Inferior parietal cortex (tissue), 1 donor: ENCODE data around the gene G3BP1.
"Not testable (repeated sequence)": the region's sequence is repeated elsewhere in the genome, so short reads cannot be mapped to it uniquely, and the experiment has no call there.

Experiments
- DNase-seq: peaks from one replicate; pipeline ENCODE4 v3.0.0-alpha.2; 2016; ENCODE audit errors: extremely low spot score

Gene G3BP1

GRCh38 chr5:151755383-151755782, 16.4 kb upstream of the G3BP1 start:
- no peak for DNase-seq

GRCh38 chr5:151757233-151758140, 14.3 kb upstream of the G3BP1 start:
- no peak for DNase-seq

- no peak for DNase-seq
Observed at GRCh38 chr5:151758141-151758429, 13.7 kb upstream of the G3BP1 start.

GRCh38 chr5:151758430-151759241, 13.1 kb upstream of the G3BP1 start, which contains the start of gene ATOX1:
TSS of gene ATOX1 (minus strand) at chr5:151758631. CDS start at chr5:151758551, 80 bp downstream.
- DNase-seq = peak; percentile 92

- no peak for DNase-seq
Observed at GRCh38 chr5:151764801-151765200, 7.0 kb upstream of the G3BP1 start.

GRCh38 chr5:151766975-151767374, 4.8 kb upstream of the G3BP1 start:
- no peak for DNase-seq

GRCh38 chr5:151770383-151771258, 1.1 kb upstream of the G3BP1 start:
- DNase-seq = peak; percentile 70

GRCh38 chr5:151772029-151772845, 483 bp downstream of the G3BP1 start:
- peak; percentile 27 for DNase-seq

- peak; percentile 32 for DNase-seq
Observed at GRCh38 chr5:151772846-151773561, 1.2 kb downstream of the G3BP1 start.

- no peak for DNase-seq
Observed at GRCh38 chr5:151773951-151774350, 2.2 kb downstream of the G3BP1 start.

- DNase-seq = no peak
Observed at GRCh38 chr5:151775025-151775606, 3.4 kb downstream of the G3BP1 start.

GRCh38 chr5:151779531-151780125, 7.9 kb downstream of the G3BP1 start:
- DNase-seq = no peak

- DNase-seq = no peak
Observed at GRCh38 chr5:151780348-151780747, 8.6 kb downstream of the G3BP1 start.

GRCh38 chr5:151781201-151781600, 9.4 kb downstream of the G3BP1 start:
- DNase-seq = no peak

- not testable (repeated sequence) for DNase-seq
Observed at GRCh38 chr5:151783664-151784063, 11.9 kb downstream of the G3BP1 start.

- DNase-seq = no peak
Observed at GRCh38 chr5:151784141-151784540, 12.4 kb downstream of the G3BP1 start.

GRCh38 chr5:151786468-151786867, 14.7 kb downstream of the G3BP1 start:
- DNase-seq = no peak

GRCh38 chr5:151787817-151788216, 16.1 kb downstream of the G3BP1 start:
- no peak for DNase-seq

- no peak for DNase-seq
Observed at GRCh38 chr5:151793358-151793757, 21.6 kb downstream of the G3BP1 start.
